IPS DF 4.7 (cell line): ENCODE data around the gene STK39.

Experiments used
- DNase-seq: peaks from one replicate; pipeline ENCODE4 v3.0.0-alpha.2; 2013; ENCODE audit warnings: low spot score; ENCODE audit errors: extremely low read depth

The STK39 gene

GRCh38 chr2:168243061-168243460 is 4.3 kb downstream of the STK39 start:
- no peak for DNase-seq

DNA sequence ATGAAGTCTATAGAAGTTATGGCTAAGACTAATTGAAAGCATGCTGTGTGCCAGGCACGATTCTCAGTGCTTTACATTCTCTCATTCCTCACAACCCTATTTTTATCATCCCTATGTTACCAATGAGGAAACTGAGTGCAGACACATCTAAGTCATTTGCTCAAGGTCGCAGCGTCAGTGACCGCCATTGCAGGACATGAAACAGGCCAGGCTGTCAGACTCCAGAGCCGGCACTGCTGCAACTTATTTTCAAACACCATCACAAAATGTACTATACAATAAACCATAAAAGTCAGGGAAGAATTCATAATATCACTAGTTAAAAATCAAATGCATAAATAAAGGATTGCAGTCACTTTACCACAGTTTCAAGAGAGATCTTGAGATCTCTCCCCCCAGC is 5.6 kb downstream of the STK39 start:
- DNase-seq = no peak

GRCh38 chr2:168241208-168241607 is 6.2 kb downstream of the STK39 start:
- DNase-seq = no peak

DNA sequence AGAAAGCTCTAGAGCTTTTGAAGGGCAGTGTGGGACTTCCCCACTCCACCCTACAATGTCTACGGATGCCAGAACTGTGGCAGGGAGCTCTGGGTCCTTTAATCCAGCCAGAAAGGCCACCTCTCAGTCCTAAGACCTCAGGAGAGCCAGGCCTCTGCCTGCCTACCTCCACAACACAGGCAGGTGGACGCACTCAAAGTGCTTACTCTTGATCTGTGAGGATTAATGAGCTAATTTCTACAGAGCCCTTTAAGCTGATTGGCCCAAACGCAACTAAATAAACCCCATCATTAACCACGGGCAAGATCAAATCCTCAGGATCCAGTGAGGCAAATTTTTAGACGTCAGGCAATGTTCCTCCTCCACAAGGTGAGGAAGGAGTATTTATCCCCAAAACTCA is 8.1 kb downstream of the STK39 start:
- DNase-seq = no peak

- DNase-seq = no peak
These were observed 9.7 kb downstream of the STK39 start for GRCh38 chr2:168237741-168238140.

GRCh38 chr2:168234407-168235085 is 12.8 kb downstream of the STK39 start:
- DNase-seq = no peak

DNA sequence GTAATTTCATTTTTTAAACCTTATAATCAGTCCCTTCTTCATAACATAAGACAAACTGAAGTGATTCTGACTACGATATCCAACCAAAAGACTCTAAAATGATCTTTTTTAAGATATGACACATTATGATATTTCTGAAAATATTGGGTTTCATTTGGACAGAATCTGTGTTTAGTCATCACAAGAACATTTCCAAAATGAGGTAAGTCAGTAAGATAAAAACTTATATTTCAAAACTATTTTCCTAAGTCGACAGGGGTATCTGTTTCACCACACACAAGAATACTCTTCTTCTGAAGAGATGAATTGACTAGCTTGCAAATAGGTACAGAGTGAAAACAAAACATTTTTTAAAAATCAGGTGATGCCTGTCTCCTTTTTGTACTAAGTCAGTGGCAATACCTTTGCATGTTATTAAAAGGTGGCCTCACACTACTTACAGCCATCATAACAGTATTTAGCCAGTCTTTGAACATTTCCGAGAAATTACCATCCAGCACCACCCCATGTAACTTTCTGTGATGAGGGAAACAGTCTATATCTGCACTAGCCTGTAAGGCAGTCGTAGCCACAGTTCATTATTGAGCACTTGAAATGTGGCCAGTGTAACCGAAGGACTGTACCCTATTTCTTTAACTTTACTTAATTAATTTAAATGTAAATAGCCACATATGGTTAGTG is 13.5 kb downstream of the STK39 start:
- DNase-seq = no peak

DNA sequence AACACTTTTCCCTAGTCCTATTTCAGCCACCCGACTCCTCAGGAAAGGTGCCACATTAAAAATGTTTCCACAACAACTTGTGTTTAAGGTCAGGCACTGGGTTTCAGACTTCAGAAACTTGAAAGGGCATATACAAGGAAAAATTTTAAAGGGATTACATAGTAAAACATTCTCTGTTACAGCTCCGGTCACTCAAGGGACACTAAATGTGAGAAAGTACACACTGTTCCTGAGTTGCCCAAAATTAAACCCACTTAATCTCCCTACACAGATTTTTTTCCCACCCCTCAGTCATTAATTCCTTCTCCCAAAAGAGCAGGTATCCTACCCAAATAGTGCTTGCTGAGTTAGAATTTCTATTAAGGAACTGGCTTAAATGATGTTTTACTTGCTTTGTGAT is 14.2 kb downstream of the STK39 start:
- no peak for DNase-seq

- no peak for DNase-seq
These were observed 15.7 kb downstream of the STK39 start for GRCh38 chr2:168231609-168232241.

DNA sequence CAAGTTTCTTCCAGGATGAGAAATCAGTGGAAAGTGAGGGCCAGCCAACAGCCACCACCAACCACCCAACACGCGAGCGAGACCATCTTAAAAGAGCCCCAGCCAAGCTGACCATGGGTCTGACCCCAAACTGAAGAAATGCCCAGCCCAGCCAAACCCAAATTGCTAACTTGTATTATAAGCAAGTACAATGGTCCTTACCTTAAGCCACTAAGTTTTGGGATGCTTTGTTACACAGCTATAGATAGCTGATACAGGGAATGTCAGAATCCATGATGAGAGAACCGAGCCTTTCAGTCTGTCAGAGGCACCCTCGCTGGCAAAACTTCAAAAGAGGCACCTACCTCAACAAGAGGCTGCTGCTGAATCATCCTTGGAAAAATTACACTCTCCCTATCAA is 17.0 kb downstream of the STK39 start:
- DNase-seq = no peak

GRCh38 chr2:168224346-168224745 is 23.0 kb downstream of the STK39 start:
- no peak for DNase-seq

DNA sequence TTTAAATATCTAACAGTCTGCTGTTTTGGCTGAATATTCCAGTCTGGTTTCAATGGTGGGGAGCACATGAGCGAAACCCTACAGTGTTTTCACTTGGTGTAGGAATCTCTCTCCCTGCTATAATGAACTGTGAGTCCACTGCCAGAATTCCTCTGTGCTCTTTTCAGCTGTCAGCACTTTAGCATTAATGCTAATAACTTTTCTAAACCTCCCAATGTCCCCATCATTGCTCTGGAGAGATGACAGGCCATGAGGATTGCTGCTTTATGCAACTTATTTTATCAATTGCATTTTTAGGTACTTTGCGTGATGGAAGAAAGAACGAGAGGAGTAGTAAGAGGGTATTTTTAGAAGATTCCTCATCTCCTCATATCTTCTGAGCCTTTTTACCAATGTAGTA is 25.3 kb downstream of the STK39 start:
- DNase-seq = no peak

DNA sequence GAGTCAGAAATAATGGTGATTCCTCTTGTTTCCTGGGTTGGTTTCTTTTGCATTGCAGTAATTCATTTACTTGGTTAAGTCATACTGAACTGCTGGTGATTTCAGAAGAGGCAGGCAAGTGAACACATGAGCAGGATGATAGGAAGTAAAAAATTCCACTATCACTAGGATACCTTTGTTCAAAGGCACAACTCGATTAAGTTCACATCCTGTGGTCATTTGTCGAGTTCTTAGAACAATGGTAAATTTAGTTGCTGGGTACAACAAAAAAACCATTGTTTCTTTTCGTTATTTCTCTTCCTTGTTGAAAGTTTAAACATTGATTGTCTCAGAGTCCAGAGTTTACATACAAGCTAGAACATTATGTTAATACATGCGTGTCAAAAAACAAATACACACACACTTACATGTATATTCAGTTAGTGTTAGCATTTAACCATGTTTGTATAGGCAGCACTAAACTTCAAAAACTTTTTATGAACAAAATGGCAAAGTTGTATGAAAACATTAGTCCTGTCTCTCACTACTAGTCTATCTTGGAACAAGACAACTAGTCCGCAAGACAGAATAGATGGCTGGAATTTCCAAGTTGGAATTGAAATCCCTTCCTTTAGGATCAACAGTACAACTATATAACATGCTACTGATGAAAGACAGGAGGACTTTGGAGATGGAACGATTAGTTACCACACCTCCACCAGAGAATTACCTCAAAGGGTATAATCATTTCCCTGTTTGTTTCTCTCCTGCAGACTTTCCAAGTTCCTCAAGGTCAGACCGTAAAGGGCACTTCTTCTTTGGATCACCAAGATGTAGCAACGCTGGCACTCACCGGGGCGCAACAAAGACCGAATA is 26.2 kb downstream of the STK39 start:
- no peak for DNase-seq

DNA sequence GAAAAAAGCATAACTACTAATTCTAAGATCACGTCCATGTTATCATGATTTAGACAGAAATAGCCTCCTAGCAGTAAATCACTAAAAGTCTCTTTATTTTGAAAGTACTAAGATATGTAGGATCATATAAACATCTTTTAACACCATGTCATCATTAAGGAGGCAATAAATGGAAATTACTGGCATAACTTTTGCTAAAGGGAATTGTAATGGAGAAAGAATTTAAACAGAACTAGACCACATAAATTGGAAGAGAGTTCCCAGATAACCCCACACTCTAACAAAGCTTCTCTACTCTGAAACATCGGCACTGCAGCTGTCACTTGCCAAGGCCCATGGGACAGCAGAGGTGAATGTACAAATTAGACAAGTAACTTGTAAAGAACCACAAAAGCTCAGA is 29.5 kb downstream of the STK39 start:
- DNase-seq = no peak

GRCh38 chr2:168216351-168217005 is 30.9 kb downstream of the STK39 start:
- no peak for DNase-seq

DNA sequence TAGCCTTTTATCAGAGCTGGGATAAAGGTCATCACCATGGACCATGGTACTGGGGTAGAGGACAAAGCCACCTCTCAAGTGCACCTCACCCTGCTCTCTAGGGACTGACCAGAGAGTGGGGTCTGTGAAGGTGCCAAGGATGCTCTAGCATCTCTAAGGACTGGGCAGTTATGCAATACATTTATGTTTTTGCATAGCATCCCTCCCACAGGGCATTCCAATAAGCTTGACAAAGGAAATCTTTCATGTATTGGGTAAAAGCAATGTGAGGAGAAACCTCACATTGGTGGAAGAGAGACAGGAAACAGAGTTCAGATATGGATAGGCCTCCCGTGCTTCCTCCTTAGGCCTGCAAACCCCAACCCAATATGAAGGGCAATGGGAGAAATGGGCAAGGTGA is 31.6 kb downstream of the STK39 start:
- no peak for DNase-seq

- no peak for DNase-seq
These were observed 34.5 kb downstream of the STK39 start for GRCh38 chr2:168212866-168213265.

GRCh38 chr2:168212167-168212566 is 35.2 kb downstream of the STK39 start:
- no peak for DNase-seq

- no peak for DNase-seq
These were observed 35.7 kb downstream of the STK39 start for GRCh38 chr2:168211664-168212163.

DNA sequence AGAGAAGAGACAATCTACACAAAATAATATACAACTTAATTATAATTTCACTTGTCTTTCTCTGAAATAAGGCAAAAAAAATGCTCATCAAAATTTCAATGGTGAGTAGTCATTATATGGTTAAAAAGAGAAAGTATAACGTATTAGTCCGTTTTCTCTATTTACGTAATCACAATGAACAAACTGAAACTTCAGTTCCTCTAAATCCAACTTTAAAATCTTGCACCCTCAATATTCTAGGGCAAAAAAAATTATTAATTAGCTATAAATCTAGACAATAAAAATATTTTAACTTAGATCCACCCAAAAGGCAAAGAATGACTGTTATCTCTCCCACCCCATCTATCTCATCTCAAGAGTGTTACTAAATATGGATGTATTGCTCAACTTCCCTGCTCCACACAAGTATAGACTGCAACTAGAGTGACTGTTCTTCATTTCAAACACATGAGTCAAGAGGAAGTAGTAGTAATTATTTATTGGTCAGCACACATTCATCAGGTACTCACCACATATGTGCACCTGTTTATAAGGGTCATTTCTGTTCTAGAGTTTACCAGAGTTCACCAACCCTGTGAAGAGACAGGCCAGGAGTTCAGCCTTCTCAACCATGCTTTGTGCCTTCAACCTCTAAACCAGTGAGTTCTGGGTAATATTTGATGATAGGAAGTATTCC is 36.4 kb downstream of the STK39 start:
- no peak for DNase-seq
